Measurements from ENCODE around the gene FKBP11.

The FKBP11 gene

GRCh38 chr12:48937170-48937569 is 11.9 kb upstream of the FKBP11 start:
- Histone ChIP-seq H3K9me3 (ENCODE audit: severe bottlenecking) (no peaks in the 10 kb centered on the region), H3K36me3 (peaks cover 60% of the 10 kb centered on the region), H3K4me3 (ENCODE audit: low read depth, low read length) (no peak overlapping the region), H3K27me3 (ENCODE audit: insufficient read depth, low read depth, severe bottlenecking) (no peaks in the 10 kb centered on the region), H3K27ac (no peak overlapping the region)
- TF ChIP-seq CTCF (IDR thresholded peaks at IDR 0.05; ENCODE audit: low read depth, low read length) = peak; percentile 52
- no peak for DNase-seq

DNA sequence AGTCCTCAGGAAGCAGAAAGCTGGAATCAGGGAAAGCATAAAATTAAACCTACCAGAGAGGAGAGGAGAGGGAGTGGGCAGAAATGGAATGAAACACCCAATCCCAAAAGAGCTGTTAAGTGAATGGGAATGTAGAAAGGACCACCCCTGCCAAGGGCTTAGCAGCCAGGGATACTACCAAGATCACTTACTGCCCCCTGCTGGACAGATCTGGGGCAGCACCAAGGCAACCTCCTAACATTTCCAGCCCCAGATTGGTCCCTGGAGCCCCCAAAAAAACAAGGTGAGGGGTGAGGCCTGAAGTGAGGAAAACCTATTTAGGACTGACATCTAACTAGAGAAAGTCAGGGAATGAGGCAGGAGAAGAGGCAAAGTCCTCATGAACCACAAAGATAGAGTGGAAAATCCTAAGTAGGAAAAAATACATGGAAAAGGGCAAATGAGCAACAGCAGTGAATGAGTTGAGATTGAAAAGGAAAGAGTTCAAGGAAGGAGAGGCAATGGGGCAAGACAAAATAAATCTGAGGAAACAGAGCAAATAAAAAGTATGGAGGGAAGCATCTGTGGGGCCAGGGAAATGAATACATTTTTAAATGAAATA is 11.2 kb upstream of the FKBP11 start:
- H3K27me3 ChIP-seq (ENCODE audit: insufficient read depth, low read depth, severe bottlenecking) = no peaks in the 10 kb centered on the region
- TF ChIP-seq CTCF (IDR thresholded peaks at IDR 0.05; ENCODE audit: low read depth, low read length) = peak; percentile 89
- H3K36me3 ChIP-seq = peaks cover 60% of the 10 kb centered on the region
- no peak overlapping the region for H3K27ac ChIP-seq
- H3K9me3 ChIP-seq (ENCODE audit: severe bottlenecking) = no peaks in the 10 kb centered on the region
- no peak overlapping the region for H3K4me3 ChIP-seq (ENCODE audit: low read depth, low read length)
- DNase-seq = peak; percentile 74

DNA sequence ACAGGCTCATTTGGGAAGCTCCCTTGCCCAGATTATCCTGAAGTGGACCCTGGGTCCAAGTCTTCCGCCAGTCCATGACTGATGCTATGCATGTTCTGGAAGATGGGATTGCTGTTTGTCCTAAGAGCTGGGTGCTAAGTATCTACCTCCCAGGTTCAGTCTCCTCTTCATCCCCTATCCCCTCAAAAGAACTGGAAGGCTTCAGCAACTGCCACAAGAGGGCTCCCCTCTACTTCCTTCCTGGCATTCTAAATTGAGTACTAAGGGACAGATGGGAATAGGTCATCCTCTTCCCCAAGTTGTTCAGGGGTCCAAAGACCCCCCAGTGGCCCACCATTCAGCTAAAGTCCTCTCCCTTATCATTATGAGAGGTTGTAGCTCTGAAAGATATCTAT is 9.0 kb upstream of the FKBP11 start:
- DNase-seq = no peak
- Histone ChIP-seq H3K9me3 (ENCODE audit: severe bottlenecking) (no peaks in the 10 kb centered on the region), H3K27ac (no peak overlapping the region), H3K27me3 (ENCODE audit: insufficient read depth, low read depth, severe bottlenecking) (no peaks in the 10 kb centered on the region), H3K4me3 (ENCODE audit: low read depth, low read length) (no peak overlapping the region), H3K36me3 (peaks cover 59% of the 10 kb centered on the region)
- TF ChIP-seq CTCF (IDR thresholded peaks at IDR 0.05; ENCODE audit: low read depth, low read length) = peak; percentile 51

DNA sequence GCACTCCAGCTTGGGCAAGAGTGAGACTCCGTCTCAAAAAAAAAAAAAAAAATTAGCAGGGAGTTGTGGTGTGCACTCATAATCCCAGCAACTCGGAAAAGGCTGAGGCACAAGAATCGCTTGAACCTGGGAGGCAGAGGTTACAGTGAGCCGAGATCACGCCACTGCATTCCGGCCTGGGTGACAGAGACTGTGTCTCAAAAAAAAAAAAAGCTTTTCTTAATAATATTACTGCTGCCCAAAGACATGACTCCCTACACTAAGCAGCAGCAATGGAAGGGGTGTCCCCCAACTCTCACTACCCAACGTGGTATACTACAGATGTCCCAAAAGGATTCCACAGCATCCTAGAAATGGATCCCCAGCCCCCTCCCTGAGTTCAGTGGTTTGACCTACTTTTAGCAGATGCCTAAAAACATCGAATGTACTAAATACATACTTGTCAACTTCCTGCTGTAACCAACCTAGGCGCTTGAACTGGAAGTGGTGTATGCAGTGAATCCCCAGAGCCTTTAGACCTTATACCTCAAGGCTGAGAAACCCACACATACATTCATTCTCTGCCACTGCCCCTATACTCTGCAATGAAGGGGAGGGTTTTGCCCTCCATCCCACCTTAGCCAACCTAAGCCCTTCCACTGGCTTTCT is 8.5 kb upstream of the FKBP11 start:
- DNase-seq = no peak
- no peak overlapping the region for H3K4me3 ChIP-seq (ENCODE audit: low read depth, low read length)
- no peaks in the 10 kb centered on the region for H3K27me3 ChIP-seq (ENCODE audit: insufficient read depth, low read depth, severe bottlenecking)
- no peaks in the 10 kb centered on the region for H3K9me3 ChIP-seq (ENCODE audit: severe bottlenecking)
- H3K36me3 ChIP-seq = peaks cover 59% of the 10 kb centered on the region
- no peak for TF ChIP-seq CTCF (IDR thresholded peaks at IDR 0.05; ENCODE audit: low read depth, low read length)
- H3K27ac ChIP-seq = no peak overlapping the region

DNA sequence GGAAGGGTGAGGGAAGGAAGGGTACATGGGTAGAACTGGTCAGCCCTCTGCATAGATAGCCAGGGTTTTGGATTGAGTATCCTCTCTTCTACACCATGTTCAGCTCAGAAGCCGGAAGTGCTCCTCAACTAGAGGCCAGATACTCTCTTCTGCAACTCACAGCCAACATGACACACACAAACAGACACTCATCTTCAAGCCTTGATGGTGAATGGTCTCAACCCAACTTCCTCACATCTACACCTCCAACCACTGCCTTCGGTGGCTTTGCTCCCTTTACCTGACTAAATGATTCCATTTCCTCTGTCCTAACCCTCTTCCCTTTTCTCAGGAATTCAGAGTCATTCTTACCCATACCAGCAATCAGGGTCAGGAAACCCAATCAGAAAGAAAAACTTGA is 7.6 kb upstream of the FKBP11 start:
- H3K36me3 ChIP-seq = peaks cover 58% of the 10 kb centered on the region
- no peak for TF ChIP-seq CTCF (IDR thresholded peaks at IDR 0.05; ENCODE audit: low read depth, low read length)
- DNase-seq = no peak
- H3K27ac ChIP-seq = no peak overlapping the region
- no peaks in the 10 kb centered on the region for H3K9me3 ChIP-seq (ENCODE audit: severe bottlenecking)
- H3K27me3 ChIP-seq (ENCODE audit: insufficient read depth, low read depth, severe bottlenecking) = no peaks in the 10 kb centered on the region
- H3K4me3 ChIP-seq (ENCODE audit: low read depth, low read length) = no peak overlapping the region

- Histone ChIP-seq H3K27me3 (ENCODE audit: insufficient read depth, low read depth, severe bottlenecking) (no peaks in the 10 kb centered on the region), H3K9me3 (ENCODE audit: severe bottlenecking) (no peaks in the 10 kb centered on the region), H3K36me3 (peaks cover 37% of the 10 kb centered on the region), H3K27ac (no peak overlapping the region), H3K4me3 (ENCODE audit: low read depth, low read length) (no peak overlapping the region)
- TF ChIP-seq CTCF (IDR thresholded peaks at IDR 0.05; ENCODE audit: low read depth, low read length) = no peak
- DNase-seq = no peak
These were observed 5.2 kb upstream of the FKBP11 start for GRCh38 chr12:48930475-48930874.

All from WERI-Rb-1 (cell line).